ENCODE results near the gene ETV3.
A peak's percentile ranks its signal among the peaks of the same experiment; 100 is the strongest.
"Not testable (repeated sequence)": the region's sequence is repeated elsewhere in the genome, so short reads cannot be mapped to it uniquely, and the experiment has no call there.

Gene ETV3

DNA sequence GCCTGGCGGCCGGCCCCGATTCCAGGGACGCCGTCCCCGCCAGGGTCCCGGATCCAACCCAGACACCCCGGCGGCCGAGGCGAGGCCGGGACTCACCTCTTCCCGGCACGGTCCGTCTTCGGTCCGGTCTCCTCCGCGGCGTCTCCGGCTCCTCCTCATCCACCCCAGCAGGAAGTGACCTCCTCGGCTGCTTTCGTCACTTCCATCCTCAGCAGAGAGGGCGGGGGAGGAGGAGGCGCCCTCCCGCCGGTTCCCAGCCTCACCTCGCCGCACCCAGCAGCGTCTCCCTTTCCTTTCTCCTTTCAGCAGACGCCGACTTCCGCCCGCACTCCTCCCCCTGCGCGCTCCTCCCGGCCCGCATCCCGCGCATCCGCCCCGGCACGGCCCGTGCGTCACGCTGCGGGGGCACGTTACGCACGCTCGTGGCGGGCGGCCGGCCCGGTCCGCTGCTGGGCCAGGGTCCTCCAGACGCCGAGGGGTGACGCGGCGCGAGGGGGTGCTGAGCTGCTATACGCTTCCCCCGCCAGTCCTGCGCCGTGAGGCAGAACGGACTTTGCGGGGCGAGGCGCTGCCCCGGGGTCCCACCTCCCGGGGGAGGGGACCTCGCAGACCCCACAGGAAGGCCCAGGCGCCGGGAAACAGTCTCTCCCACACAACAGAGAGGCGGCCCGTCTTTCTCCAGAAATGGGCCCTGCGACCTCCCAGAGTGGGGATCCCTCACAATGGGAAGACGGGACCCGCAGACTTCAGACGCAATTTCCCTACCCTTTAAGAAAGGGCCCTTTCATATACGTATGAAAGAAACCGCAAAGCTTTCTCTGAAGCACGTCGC is at the start of gene ETV3:
ETV3 (minus strand) TSS at position 176 of the 832 bp plus-strand sequence. CDS start 2,043 bp downstream, outside the sequence.
- peak; percentile 54 to 63 for DNase-seq (ENCODE audit: low read depth in 2 of 2, low spot score in 1 of 2)

- DNase-seq (ENCODE audit: low read depth in 2 of 2, low spot score in 1 of 2): no peak
Observed at GRCh38 chr1:157186281-157186992, 48.2 kb upstream of the ETV3 start.

GRCh38 chr1:157183870-157184269 is 45.7 kb upstream of the ETV3 start:
- no peak for DNase-seq (ENCODE audit: low read depth in 2 of 2, low spot score in 1 of 2)

- not testable (repeated sequence) for DNase-seq (ENCODE audit: low read depth in 2 of 2, low spot score in 1 of 2)
Observed at GRCh38 chr1:157182371-157182770, 44.2 kb upstream of the ETV3 start.

- DNase-seq (ENCODE audit: low read depth in 2 of 2, low spot score in 1 of 2): no peak
Observed at GRCh38 chr1:157181790-157182189, 43.6 kb upstream of the ETV3 start.

DNA sequence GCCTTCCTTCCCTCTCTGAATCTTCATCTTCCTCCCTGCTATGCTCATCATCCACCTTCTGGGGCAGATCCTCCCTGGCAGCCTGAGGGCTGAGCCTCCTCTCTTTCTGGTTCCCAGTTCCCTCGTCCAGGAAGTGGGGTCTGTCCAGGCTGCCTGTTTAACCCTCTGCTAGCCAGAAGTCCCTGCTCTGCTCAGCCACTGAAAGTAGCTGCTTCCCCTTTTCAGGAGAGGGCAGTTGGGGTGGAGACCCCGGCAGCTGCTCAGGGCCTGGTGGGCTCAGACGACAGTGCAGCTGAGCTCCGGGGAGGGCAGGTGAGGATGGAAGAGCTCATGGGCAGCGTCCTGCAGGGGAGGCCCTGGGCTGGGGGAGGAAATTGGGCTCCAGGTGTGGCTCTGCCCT is 43.1 kb upstream of the ETV3 start:
- no peak for DNase-seq (ENCODE audit: low read depth in 2 of 2, low spot score in 1 of 2)

DNA sequence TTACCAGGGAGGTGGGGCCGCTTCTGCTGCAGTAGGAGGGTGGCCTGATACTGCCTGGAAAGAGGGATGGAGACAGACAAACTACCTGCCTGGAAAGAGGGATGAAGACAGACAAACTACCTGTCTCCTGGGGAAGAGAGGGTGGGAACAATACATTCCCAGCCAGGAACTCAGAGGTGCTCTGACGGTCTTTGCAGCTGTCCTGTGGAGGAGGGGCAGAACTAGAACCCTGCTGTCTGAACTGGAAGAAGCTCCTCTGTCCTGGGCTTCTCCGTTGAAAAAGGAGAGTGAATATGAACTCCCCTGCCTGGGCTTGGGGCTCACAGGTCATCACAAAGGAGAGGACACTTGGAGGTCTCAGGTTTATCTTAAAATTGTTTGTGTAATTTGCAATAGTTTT is 40.3 kb upstream of the ETV3 start:
- DNase-seq (ENCODE audit: low read depth in 2 of 2, low spot score in 1 of 2): no peak

DNA sequence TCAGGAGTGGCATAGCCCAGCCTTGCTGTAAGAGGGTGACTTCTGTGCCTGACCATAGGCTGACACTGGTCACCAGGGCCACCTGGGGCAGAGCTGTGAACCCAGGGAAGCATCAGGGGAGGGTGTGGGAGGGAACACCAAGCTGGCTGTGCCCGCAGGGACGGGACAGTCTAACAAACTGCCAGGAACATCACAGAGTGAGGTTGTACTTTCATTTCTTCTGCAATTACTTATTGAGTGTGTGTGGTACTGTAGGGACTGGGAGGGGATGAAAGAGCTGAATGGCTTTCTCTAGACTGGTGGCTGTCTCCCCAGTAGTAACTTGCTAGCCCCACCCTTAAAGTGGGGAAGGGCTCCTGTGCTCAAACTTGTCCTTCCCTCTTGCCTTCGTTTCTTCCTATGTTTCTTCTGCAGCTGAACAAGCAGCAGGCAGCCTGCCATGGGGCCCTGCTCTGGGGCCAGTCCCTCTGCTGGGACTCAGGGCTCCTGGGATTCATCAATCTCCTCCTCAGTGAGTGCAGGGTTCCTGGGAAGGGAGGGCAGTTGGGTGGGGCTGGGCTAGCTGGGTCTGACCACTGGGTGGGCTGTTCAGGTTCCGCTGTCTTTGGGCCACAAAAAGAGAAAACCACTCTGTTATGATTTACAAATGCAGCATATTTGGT is 39.7 kb upstream of the ETV3 start:
- DNase-seq (ENCODE audit: low read depth in 2 of 2, low spot score in 1 of 2): no peak

GRCh38 chr1:157176591-157177121 is 38.5 kb upstream of the ETV3 start:
- DNase-seq (ENCODE audit: low read depth in 2 of 2, low spot score in 1 of 2): no peak

GRCh38 chr1:157176016-157176415 is 37.8 kb upstream of the ETV3 start:
- no peak for DNase-seq (ENCODE audit: low read depth in 2 of 2, low spot score in 1 of 2)

- no peak for DNase-seq (ENCODE audit: low read depth in 2 of 2, low spot score in 1 of 2)
Observed at GRCh38 chr1:157173900-157174410, 35.8 kb upstream of the ETV3 start.

DNA sequence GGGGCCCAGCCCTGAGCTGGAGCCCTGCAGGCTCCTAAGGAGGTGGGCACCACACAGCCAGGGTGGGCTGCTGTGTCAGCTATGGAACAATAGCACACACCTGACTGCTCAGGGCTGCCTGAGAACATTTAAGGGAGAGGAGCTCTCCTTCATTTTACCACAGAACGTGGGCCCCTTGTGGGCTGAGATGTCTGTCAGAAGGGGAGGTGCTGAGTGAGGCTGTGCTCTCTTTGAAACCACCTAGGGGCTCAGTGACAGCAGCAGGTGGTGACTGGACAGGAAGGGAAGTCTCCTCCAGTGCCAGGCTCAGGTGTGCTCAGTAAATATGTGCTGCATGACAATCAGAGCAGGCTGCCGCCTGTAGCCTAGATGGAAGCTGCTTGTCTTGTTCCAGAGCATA is 35.0 kb upstream of the ETV3 start:
- DNase-seq (ENCODE audit: low read depth in 2 of 2, low spot score in 1 of 2): not testable (repeated sequence)

DNA sequence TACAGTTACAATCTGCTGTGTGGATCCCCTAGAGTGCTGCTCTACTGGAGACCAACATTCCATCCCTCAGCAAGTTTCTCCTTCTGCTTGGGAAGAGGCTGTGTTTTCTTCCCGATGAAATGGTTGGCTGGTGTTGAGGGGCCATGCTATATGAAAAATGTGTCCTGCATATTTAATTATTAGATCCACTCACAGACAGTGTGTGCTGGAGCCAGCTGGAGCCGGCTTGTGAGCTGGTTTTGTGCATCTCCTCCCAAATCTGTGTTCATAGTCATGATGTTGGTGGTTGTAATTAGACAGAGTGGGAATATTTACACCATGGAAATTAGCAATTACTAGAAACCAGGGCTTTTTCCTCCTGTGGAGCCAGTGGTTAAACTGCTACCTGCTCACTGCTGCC is 34.4 kb upstream of the ETV3 start:
- not testable (repeated sequence) for DNase-seq (ENCODE audit: low read depth in 2 of 2, low spot score in 1 of 2)

- DNase-seq (ENCODE audit: low read depth in 2 of 2, low spot score in 1 of 2): not testable (repeated sequence)
Observed at GRCh38 chr1:157171903-157172503, 33.8 kb upstream of the ETV3 start.

GRCh38 chr1:157170677-157171515 is 32.7 kb upstream of the ETV3 start:
- DNase-seq (ENCODE audit: low read depth in 2 of 2, low spot score in 1 of 2): no peak

DNA sequence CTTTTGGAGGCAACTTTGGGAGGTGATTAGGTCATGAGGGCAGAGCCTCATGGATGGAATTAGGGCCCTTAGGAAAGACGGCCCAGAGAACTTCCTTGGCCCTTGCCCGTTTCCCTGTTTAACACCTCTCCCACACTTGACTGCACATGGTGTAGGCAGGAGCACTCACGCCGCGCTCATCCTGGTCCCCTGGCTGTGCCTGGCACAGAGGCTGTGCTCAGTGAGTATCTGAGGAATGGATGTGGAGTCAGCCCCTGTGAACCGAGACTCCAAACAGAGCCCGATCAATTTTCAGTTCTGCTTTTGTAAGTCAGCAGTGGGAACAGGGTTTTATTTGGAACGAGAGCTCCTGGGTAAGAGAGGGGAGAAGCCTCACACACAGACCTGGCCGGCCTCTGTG is 29.8 kb upstream of the ETV3 start:
- DNase-seq (ENCODE audit: low read depth in 2 of 2, low spot score in 1 of 2): no peak

GRCh38 chr1:157167437-157167836 is 29.2 kb upstream of the ETV3 start:
- no peak for DNase-seq (ENCODE audit: low read depth in 2 of 2, low spot score in 1 of 2)

- no peak for DNase-seq (ENCODE audit: low read depth in 2 of 2, low spot score in 1 of 2)
Observed at GRCh38 chr1:157166590-157166989, 28.4 kb upstream of the ETV3 start.

DNA sequence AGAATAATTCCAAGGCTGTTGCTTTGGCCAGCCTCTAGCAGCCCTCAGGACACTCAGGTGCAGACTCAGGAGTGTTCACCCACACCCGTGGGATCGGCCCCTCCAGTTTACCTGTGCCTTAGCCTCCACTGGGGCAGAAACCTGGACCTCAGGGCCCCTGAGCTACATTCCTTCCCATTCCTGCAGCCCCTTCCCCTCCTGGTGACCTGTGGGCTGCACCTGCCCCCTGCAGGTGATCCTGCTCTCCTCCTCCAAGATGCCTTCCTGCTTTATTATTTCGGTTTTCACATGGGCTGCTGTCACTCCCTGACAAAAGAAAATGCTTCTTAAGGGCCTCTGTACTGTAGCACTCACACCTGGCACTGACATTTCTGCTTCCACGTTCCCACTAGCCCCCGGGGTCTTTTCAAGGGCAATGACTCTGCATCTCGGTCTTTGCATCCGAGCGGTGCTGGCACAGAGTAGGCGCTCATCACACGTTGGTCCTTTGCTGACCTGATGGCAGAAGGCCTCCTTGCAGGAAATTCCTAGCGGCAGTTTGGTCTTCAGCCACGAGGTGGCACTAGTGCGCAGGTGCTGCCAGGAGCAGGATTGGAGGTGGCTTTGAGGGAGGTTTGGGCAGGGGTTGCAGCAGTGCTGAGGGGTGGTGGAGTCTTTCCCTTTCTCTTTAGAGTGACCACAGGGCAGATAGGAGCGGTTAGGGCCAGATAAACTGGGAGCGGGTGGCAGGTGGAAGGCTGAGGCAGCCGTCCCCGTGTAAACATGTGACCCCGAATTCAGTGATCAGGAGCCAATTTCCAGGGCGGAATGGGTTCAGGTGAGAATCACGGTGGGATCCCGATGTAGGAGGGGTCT is 25.3 kb upstream of the ETV3 start:
- peak; percentile 33 to 38 for DNase-seq (ENCODE audit: low read depth in 2 of 2, low spot score in 1 of 2)

Measured in stimulated activated CD8-positive, alpha-beta memory T cell treated with anti-CD3 and anti-CD28 coated beads, Interleukin-4, amount 100 ng/mL, for 1 hour (primary cell).